Activated T-cell treated with anti-CD3 and anti-CD28 coated beads, Interleukin-2, amount 50 U/mL, for 4 hours (primary cell): ENCODE measurements around the gene PJA2. TPM values are rescaled to one million over a fixed set of nuclear protein-coding genes. Genes with fewer than 3 reads are reported as not detected.

Source experiments
- ATAC-seq, 2 donors: fragments of 200-7000 bp; cut with Tn5 transposase; one replicate each; pipeline ENCODE4 v1.10.0; 2021
- DNase-seq: peaks from one replicate; pipeline ENCODE4 v3.0.0-alpha.2; 2020
- H3K27me3 Mint-ChIP-seq: one replicate; pipeline ENCODE4 v1.8.0; 2021; ENCODE audit warnings: low read depth, mixed read lengths
- H3K36me3 Mint-ChIP-seq: one replicate; pipeline ENCODE4 v1.8.0; 2022; ENCODE audit warnings: mixed read lengths; ENCODE audit not compliant: insufficient read depth
- H3K4me1 Mint-ChIP-seq: one replicate; pipeline ENCODE4 v1.8.0; 2021; ENCODE audit warnings: low read depth, mixed read lengths
- H3K4me3 Mint-ChIP-seq: one replicate; pipeline ENCODE4 v1.8.0; 2021; ENCODE audit warnings: mild to moderate bottlenecking, moderate library complexity, mixed read lengths
- H3K9me3 Mint-ChIP-seq: one replicate; pipeline ENCODE4 v1.8.0; 2021; ENCODE audit warnings: mixed read lengths
- total RNA-seq, 3 donors: library from RNA; stranded (reverse); gene quantifications; one replicate each; pipeline ENCODE4 v1.2.1, GENCODE V29; 2021

PJA2 gene
- total RNA-seq, 3 donors from 2014 or later = 27.6 to 33.7 (median 28.8) TPM

- Mint-ChIP-seq H3K4me1 (peaks cover 87% of the 10 kb centered on the region), H3K36me3 (peaks cover 20% of the 10 kb centered on the region), H3K27me3 (no peaks in the 10 kb centered on the region), H3K9me3 (no peaks in the 10 kb centered on the region), H3K4me3 (no peak overlapping the region)
- ATAC-seq (no peak), DNase-seq (no peak)
Measured at GRCh38 chr5:109390188-109390587, 19.6 kb downstream of the PJA2 start.

DNA sequence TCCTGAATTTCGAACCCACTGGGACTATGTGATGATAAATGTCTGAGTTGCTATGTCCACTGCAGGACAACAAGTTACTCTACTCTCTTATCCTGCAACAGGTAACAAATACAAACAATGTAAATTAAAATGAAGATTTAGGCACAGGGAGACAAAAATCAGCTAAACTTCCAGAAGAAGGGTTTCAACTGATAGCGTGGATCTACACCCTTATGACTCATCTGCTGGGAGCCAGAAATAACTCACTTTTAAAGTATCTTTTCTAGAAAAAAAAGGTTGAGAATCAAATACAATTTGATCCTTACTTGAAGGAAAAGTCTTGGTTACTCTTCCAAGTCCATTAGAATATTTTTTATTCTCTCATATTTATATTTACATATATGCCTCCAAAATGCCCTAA, 21.4 kb downstream of the PJA2 start:
- Mint-ChIP-seq H3K4me1 (peaks cover 78% of the 10 kb centered on the region), H3K4me3 (no peak overlapping the region), H3K36me3 (peaks cover 20% of the 10 kb centered on the region), H3K9me3 (no peaks in the 10 kb centered on the region), H3K27me3 (no peaks in the 10 kb centered on the region)
- ATAC-seq (no peak), DNase-seq (no peak)

GRCh38 chr5:109387408-109387974, 22.3 kb downstream of the PJA2 start:
- Mint-ChIP-seq H3K9me3 (no peaks in the 10 kb centered on the region), H3K4me1 (peaks cover 71% of the 10 kb centered on the region), H3K4me3 (no peak overlapping the region)

DNA sequence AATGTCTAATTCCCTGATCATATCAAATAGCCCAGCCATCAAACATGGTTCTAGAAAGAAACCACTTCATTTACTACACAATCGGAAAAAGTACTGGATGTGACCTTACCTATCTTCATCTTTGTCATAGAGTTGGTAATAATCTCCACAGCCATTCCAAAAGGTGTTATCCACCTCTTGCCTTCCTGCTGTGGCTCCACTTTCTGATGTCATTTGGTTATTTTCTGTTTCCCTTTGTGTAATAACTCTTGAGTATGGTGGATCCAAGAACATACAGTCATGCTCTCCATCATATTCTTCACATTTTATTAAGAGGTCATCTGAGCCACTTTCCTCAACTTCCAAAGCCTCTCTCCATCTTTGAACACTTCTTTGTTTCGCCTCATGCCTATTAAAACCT, 31.7 kb downstream of the PJA2 start:
- Mint-ChIP-seq H3K4me3 (no peak overlapping the region), H3K36me3 (peaks cover 28% of the 10 kb centered on the region), H3K27me3 (no peaks in the 10 kb centered on the region), H3K4me1 (peaks cover 39% of the 10 kb centered on the region), H3K9me3 (no peaks in the 10 kb centered on the region)
- DNase-seq (no peak), ATAC-seq (no peak)

More at GRCh38 chr5:109387408-109387974, 22.3 kb downstream of the PJA2 start:
- DNase-seq = no peak
- Mint-ChIP-seq H3K27me3 (no peaks in the 10 kb centered on the region), H3K36me3 (peaks cover 18% of the 10 kb centered on the region)
- no peak for ATAC-seq

DNA sequence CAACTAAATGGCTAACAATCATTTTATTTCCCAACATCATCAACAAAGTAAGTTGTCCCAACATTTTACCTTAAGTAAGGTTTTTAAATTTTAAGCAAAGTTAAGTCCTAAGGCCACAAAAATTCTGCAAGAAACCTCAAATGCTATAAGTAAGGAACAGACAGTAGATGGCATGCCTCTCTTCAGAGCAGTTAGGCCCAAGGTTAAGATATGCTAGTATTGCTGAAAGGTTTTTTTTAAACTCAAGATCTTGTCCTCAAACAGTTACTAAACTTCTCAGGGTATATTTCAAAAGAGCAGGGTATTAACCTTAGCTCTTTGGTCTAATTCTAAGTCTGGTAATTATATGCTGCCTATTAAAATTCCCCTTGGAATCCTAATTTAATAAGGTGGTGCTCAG, 35.1 kb downstream of the PJA2 start:
- DNase-seq (no peak), ATAC-seq (no peak)
- Mint-ChIP-seq H3K9me3 (no peaks in the 10 kb centered on the region), H3K4me3 (no peak overlapping the region), H3K36me3 (peaks cover 39% of the 10 kb centered on the region), H3K27me3 (no peaks in the 10 kb centered on the region), H3K4me1 (peaks cover 54% of the 10 kb centered on the region)

- ATAC-seq (no peak), DNase-seq (no peak)
- peaks cover under 1% of the 10 kb centered on the region for H3K9me3 Mint-ChIP-seq
- H3K4me1 Mint-ChIP-seq = peaks cover 52% of the 10 kb centered on the region
- peaks cover 41% of the 10 kb centered on the region for H3K36me3 Mint-ChIP-seq
- no peaks in the 10 kb centered on the region for H3K27me3 Mint-ChIP-seq
- no peak overlapping the region for H3K4me3 Mint-ChIP-seq
Measured at GRCh38 chr5:109373932-109374331, 35.8 kb downstream of the PJA2 start.

GRCh38 chr5:109370343-109370742, 39.4 kb downstream of the PJA2 start:
- ATAC-seq (no peak), DNase-seq (no peak)
- H3K27me3 Mint-ChIP-seq = no peaks in the 10 kb centered on the region
- H3K4me1 Mint-ChIP-seq = peaks cover 44% of the 10 kb centered on the region
- H3K36me3 Mint-ChIP-seq = peaks cover 44% of the 10 kb centered on the region
- H3K9me3 Mint-ChIP-seq = peaks cover 10% of the 10 kb centered on the region
- no peak overlapping the region for H3K4me3 Mint-ChIP-seq

- Mint-ChIP-seq H3K9me3 (peaks cover 10% of the 10 kb centered on the region), H3K36me3 (peaks cover 43% of the 10 kb centered on the region), H3K27me3 (no peaks in the 10 kb centered on the region), H3K4me3 (no peak overlapping the region), H3K4me1 (peaks cover 33% of the 10 kb centered on the region)
- ATAC-seq = no peak
- DNase-seq = no peak
Measured at GRCh38 chr5:109365653-109366052, 44.1 kb downstream of the PJA2 start.

- ATAC-seq (no peak), DNase-seq (no peak)
- Mint-ChIP-seq H3K4me1 (peaks cover 33% of the 10 kb centered on the region), H3K9me3 (peaks cover 10% of the 10 kb centered on the region), H3K4me3 (no peak overlapping the region), H3K27me3 (no peaks in the 10 kb centered on the region), H3K36me3 (peaks cover 44% of the 10 kb centered on the region)
Measured at GRCh38 chr5:109364977-109365376, 44.8 kb downstream of the PJA2 start.

DNA sequence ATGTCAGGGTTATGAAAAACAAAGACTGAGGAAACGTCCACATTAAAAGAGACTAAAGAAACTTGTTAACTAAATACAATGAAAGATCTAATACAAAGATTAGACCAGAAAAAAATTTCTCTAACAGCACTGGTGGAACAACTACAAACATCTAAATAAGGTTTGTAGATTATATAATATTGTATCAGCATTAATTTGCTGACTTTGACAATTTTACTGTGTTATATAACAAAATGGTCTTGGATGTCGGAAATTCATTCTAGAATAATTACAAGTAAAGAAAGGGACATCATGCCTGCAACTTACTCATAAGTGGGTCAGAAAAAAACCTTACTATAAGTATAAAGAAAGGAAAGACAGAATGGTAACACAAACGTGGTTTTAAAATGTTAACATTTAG, 50.1 kb downstream of the PJA2 start:
- no peaks in the 10 kb centered on the region for H3K9me3 Mint-ChIP-seq
- ATAC-seq (no peak), DNase-seq (no peak)
- H3K27me3 Mint-ChIP-seq = no peaks in the 10 kb centered on the region
- H3K4me1 Mint-ChIP-seq = peaks cover 16% of the 10 kb centered on the region
- peaks cover 33% of the 10 kb centered on the region for H3K36me3 Mint-ChIP-seq
- no peak overlapping the region for H3K4me3 Mint-ChIP-seq

DNA sequence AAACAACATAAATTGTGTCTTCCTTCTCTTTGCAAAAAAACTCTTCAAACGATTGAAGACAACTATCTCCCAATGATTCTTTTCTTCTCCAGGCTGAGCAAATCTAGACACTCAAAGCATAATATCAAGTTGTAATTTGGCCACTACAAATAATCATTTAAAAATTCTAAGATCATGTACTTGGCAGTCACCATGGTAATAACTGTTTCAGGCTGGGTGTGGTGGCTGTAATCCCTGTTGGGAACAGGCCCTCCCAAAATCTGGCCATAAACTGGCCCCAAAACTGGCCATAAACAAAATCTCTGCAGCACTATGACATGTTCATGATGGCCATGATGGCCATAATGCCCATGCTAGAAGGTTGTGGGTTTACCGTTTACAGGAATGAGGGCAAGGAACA, 52.0 kb downstream of the PJA2 start:
- Mint-ChIP-seq H3K9me3 (no peaks in the 10 kb centered on the region), H3K36me3 (peaks cover 32% of the 10 kb centered on the region), H3K4me1 (peaks cover 10% of the 10 kb centered on the region), H3K27me3 (no peaks in the 10 kb centered on the region), H3K4me3 (no peak overlapping the region)
- DNase-seq (no peak), ATAC-seq (no peak)

DNA sequence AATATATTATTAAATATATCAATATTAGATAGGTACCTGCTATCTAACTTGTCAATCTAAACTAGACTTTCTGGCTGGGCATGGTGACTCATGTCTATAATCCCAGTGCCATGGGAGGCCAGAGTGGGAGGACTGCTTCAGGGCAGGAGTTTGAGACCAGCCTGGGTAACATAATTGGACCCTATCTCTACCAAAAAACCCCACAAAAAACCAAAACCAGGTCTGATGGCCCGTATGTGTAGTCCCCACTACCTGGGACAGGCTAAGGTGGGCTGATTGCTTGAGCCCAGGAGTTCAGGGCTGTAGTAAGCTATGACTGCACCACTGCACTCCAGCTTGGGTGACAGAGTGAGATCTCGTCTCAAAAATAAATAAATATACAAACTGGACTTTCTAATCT, 55.0 kb downstream of the PJA2 start:
- DNase-seq = no peak
- Mint-ChIP-seq H3K4me3 (no peak overlapping the region), H3K4me1 (peaks cover 10% of the 10 kb centered on the region), H3K9me3 (no peaks in the 10 kb centered on the region), H3K27me3 (no peaks in the 10 kb centered on the region), H3K36me3 (peaks cover 20% of the 10 kb centered on the region)
- ATAC-seq = no peak

- Mint-ChIP-seq H3K9me3 (no peaks in the 10 kb centered on the region), H3K27me3 (no peaks in the 10 kb centered on the region), H3K4me1 (peaks cover 9% of the 10 kb centered on the region), H3K4me3 (no peak overlapping the region), H3K36me3 (peaks cover 12% of the 10 kb centered on the region)
- no peak for DNase-seq
- no peak for ATAC-seq
Measured at GRCh38 chr5:109351988-109352864, 57.5 kb downstream of the PJA2 start.

DNA sequence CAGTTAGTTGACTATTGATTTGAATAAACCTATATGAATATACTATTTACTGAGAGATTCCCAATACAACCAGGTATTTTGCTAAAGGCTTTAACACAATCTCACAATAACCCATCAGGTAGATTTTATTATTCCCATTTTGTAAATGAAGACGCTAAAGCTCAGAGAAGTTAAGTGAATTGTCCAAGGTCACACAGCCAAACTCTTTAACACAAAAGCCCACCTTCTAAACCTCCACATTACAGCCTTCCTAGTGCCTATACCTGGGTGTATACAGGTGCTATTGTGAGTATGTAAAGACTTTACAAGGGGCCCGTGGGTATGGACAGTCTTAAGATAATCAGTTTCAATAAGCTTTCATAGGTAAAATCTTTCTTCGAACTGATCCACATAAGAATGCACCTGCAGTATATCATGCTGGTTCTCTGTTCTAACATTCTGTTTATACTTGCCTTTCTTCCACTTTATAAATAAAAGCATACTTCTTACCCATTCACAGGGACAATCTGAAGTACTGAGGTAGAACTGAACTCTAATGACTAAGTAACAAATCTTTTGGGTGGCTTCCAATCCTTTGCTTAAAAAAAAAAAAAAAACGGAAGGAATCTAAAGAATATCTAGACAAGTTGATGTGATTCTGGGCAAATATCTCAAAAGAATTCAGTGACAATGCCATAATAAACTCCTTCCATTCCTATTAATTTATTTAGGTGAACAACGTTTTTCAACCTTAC, 59.1 kb downstream of the PJA2 start:
- Mint-ChIP-seq H3K27me3 (no peaks in the 10 kb centered on the region), H3K4me3 (no peak overlapping the region), H3K4me1 (peaks cover 8% of the 10 kb centered on the region), H3K36me3 (peaks cover 12% of the 10 kb centered on the region), H3K9me3 (no peaks in the 10 kb centered on the region)
- DNase-seq = no peak
- no peak for ATAC-seq
